NK-92 (cell line): ENCODE results near the gene AQP12B.

ENCODE experiments used
- DNase-seq: peaks from one replicate; lab custom pipeline; 2025; ENCODE audit not compliant: unreplicated experiment; lab: John Stamatoyannopoulos, UW

Gene AQP12B

DNA sequence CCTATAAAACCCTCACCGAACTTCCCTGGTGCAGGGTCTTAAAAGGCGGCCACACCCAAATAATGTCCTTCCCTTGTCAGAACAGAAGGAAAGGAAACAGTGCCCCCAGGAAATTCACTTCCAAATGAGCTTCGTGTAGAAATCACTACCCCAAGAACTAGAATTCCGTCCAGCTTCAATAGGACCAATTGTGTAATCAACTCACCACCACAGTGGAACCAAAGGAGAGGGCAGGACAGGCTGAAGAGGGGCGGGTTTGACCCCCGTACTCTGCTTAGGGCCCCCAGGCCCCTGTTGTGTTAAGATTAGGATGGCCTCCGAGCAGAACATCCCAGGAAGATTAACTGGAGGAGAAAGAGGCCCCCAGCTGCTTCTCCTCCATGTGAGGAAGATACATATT is 33.4 kb downstream of the AQP12B start:
- no peak for DNase-seq

GRCh38 chr2:240648650-240649275 is 33.9 kb downstream of the AQP12B start:
- no peak for DNase-seq

- DNase-seq = no peak
These were observed 34.5 kb downstream of the AQP12B start for GRCh38 chr2:240648155-240648649.

DNA sequence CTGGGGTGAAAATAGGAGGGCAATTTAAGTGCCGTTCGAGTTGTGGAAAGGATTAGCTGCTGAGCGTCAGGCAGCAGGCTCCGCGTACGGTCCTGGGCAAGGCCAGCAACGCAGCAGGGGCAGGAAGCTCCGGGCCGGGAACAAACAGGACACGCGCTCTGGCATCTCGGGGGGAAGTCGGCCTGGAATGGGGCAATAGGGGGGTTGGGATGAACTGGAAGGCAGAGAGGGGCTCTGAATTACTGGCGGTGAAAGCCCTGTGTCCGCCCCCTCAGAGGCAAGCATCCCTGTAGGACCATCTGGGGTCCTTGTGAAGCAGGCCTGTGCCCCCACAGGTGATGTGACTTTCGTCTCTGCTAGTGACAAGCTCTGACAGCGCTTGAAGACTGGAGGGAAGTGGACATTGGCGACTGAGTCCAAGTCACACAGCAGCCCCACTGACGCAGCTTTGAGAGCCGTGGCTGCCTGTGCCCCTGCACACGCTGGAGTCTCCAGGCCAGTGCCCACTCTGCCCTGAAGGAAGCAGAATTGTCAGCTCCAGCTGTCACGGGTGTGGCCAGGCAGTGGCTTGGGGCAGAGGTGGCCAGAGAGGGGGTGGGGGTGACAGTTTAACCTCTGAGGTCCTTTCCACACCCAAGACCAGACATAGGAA is 35.1 kb downstream of the AQP12B start:
- no peak for DNase-seq

DNA sequence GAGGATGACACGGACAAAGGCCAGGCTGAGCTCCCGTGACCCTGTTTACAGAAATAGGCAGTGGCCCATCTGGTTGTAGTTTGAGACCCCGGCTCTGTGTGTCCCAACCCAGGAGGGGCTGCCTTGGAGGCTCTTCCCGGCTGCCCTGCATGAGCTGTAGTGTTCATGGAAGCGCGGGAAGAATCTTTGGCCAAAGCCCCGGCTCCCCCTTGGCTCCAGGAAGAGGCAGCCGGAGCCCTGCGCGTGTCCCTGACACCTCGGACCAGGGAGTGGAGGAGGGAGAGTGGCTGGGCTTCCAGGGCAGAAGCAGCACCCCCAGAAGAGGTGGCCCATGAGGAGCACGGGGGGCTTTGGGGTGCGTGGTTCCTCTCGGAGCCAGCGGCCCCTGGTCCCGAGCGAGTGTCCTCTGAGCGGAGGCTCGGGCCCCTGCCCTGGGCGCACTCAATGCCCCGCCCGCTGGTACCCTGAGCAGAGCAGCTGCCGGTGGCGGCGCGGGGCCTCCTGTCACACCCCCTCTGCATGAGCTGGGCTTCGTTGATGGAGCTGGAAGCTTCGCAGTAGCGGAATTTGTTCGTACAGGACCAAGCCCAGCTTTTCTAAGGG is 35.7 kb downstream of the AQP12B start:
- no peak for DNase-seq

- DNase-seq = no peak
These were observed 36.3 kb downstream of the AQP12B start for GRCh38 chr2:240646176-240646899.

DNA sequence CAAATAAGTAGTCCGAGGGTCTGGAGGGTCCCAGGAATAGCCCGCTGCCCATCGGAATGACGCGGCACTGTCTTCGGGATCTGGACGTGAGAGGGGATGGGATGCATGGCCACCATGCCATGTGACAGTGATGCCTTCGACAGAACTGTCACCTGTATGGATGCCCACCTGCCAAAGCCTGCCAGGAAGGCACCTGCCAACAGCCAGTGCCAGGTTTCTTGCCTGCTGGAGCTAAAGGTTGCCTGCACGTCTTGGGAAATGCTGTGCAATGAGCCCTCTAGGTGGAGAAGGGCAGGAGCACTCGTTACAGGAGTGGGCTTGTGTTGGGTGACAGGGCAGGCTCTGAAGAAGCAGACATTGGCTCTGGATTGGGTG is 36.9 kb downstream of the AQP12B start:
- DNase-seq = no peak

DNA sequence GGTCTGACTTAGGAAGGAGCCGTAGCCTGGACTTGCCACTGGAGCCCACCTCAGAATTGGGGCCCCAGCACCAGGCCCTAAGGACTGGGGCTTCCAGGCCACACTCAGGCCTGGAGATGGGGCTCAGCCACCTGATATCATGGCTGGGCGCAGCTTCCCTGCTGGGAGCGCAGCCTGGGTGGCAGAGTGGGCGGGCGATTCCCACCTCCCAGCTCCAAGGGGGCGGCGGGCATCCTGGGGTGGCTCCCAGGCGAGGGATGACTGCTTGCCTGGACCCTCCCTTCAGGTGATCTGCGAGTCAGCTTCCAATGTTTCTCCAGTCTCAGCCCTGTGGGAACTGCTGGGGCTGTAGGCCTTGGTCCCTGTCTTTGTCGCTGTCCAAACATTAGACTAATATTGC is 37.3 kb downstream of the AQP12B start:
- no peak for DNase-seq

DNA sequence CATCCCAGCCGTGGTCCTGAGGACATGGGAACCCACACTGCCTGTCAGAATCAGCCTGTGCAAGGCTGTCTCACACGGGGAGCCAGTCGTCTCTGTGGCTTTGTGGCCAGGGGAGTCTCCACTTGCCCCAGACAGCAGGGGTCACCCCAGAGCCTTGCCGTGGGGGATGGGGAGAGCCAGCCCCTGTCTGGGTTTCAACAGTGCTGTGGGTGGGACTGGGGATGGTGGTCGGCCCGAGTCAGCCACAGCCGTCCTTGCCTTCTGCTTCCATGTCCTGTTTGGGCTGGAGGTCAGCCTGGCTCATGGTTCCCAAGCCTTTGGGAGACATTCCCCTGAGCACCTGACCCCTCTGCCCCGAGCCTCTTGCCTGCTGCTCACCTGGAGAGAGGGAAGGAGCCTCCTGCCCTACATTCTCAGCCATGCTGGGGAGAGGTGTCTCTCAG is 37.8 kb downstream of the AQP12B start:
- DNase-seq = no peak

- no peak for DNase-seq
These were observed 38.5 kb downstream of the AQP12B start for GRCh38 chr2:240644171-240644651.

DNA sequence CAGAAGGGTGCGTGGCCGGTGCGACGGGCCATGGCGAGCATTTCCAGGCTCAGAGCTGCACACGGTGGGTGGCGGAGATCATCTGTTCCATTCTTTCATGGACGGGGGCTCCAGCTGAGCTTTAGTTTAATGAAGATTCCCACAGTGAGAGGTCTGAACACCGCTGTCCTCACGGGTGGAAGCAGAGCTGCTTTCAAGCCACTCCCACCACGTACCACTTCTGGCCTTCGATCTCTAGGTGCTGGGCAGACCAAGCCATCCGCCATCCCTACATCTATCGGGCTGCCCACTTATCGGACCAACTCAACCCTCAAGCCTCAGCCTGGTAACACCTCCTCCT is 38.9 kb downstream of the AQP12B start:
- DNase-seq = no peak

DNA sequence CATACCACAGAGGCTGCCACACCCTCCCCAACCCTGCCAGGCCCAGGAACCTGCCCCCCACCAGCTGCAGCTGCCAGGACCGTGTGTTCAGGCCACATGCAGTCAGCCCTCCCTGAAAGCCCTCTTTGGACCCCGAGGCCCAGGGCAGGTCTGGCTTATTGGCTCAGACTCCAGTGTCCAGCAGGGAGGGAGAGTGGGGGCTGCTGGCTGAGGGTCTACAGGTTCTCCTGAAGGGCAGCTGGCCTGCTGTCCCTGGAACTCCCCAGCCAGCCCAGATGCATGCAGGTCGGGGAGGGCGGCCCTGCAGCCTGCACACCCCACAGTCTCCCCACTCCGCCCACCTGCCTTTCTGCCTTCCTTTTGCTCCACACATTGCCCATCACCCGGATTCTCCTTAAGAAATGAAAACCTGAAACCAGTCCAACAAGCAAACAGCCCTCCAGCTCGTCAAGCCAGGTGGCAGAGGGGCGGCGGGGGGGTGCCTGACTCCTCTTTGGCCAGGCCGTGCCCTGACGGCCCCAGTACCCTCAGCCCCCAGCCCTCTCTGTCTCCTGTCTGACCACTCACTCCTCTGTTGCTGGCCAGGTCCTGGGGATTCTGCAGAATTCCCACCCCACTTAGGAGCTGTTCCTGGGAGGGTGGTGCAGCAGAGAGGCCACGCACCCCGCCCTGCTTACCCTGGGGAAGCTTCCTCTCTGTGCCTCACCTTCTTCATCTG is 39.4 kb downstream of the AQP12B start:
- DNase-seq = no peak

GRCh38 chr2:240642806-240643092 is 39.9 kb downstream of the AQP12B start:
- DNase-seq = no peak

- DNase-seq = no peak
These were observed 40.5 kb downstream of the AQP12B start for GRCh38 chr2:240642061-240642805.

DNA sequence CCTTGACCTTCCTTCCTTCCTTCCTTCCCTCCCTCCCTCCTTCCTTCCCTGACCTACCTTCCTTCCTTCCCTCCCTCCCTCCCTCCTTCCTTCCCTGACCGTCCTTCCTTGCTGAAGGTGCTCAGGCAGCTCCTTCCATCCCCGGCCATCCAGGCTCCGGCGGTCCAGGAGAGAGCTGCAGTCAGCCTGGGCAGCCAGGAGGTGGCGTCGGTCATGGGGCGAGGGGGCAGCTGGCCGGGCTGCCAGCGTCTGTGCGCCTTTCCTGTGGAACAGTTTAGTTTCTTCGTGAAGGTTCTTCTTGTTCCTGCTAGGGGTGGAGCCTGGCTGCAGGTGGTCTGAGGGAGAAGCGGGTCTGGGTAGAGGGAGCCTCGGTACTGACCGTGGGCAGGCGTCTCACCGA is 41.7 kb downstream of the AQP12B start:
- no peak for DNase-seq

DNA sequence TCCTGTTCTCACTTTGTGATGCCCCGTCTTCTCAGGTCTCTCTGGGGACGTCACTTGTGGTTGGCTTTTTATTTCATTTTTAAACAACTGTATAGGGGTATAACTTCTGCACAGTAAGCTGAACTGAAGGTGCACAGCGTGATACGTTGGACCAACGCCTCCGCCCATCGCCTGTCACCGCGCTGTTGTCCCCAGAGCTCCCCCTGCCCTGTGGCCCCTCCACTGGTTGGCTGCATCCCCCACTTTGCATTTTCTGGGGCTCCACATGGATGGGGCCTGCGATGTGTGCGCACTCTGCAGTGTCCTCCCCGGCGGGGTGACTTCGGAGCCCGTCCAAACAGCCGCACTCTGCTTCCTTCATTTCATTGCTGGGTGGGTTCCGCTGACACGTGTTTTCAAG is 43.1 kb downstream of the AQP12B start:
- DNase-seq = no peak

GRCh38 chr2:240638512-240639160 is 44.0 kb downstream of the AQP12B start:
- no peak for DNase-seq

- no peak for DNase-seq
These were observed 44.8 kb downstream of the AQP12B start for GRCh38 chr2:240637901-240638345.

DNA sequence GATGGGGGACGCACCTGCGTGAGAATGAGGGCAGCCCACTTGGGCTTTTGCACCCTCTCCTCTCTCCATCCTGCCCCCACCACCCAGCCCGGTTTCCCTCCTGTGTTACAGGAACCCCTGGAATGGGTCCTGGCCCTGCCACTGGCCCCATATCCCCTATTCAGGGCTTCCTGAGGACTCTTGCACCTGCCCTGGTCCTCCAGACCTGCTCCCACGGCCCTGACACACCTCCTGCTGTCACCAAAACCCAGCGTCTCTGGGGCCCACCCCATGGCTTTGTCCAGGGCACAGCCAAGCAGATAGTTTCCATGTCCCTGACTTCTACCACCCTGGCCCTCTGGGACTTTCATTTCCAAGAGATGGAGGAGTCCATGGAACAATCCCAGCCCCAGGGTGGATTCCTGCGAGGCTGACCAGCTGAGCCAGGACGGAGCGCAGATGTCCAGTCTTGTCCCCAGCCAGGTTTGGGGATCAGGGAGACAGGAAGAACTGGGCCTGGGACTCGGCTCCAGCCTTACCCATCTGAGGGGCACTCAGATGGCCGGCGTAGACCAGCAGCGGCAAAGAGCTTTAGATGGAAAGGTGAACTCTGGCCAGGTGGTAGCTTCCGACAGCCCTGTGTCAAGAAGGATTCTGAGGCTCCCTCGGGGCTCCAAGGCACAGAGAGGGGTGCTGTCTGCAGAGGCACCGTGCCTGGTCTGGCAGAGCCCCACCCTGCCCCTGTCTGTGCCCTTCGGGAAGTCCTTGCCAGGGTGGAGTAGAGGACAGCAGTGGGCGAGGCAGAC is 45.4 kb downstream of the AQP12B start:
- no peak for DNase-seq
